Fibroblast of lung (primary cell): Measurements from ENCODE around the gene FOXO3B. TPM values are rescaled to one million over a fixed set of nuclear protein-coding genes. Genes with fewer than 3 reads are reported as not detected.
"Not testable (repeated sequence)": the region's sequence is repeated elsewhere in the genome, so short reads cannot be mapped to it uniquely, and the experiment has no call there.

ENCODE experiments used
- DNase-seq, 2 donors: peaks; one replicate each; pipeline versions ENCODE4 v3.0.0 to v3.0.0-alpha.2; 2010; ENCODE audit warnings: low read depth in 2 of 2
- H2AFZ ChIP-seq: 2 replicates; pipeline ENCODE4 v1.5.1; 2012; ENCODE audit warnings: low read length, control low read depth, inconsistent platforms
- H3K27ac ChIP-seq: 2 replicates; pipeline ENCODE4 v1.5.1; 2011; ENCODE audit warnings: low read length, control low read depth; ENCODE audit not compliant: insufficient read depth
- H3K27me3 ChIP-seq: 2 replicates; pipeline ENCODE4 v1.5.1; 2011; ENCODE audit warnings: mild to moderate bottlenecking, low read length; ENCODE audit not compliant: control insufficient read depth, insufficient read depth
- H3K36me3 ChIP-seq: 2 replicates; pipeline ENCODE4 v1.5.1; 2011; ENCODE audit warnings: low read length; ENCODE audit not compliant: control insufficient read depth, insufficient read depth
- H3K4me1 ChIP-seq: 2 replicates; pipeline ENCODE4 v1.5.1; 2011; ENCODE audit warnings: low read length; ENCODE audit not compliant: control insufficient read depth, insufficient read depth; ENCODE audit errors: extremely low read depth
- H3K4me2 ChIP-seq: 2 replicates; pipeline ENCODE4 v1.5.1; 2011; ENCODE audit warnings: low read length, control low read depth; ENCODE audit not compliant: insufficient read depth; ENCODE audit errors: extremely low read depth
- H3K4me3 ChIP-seq, 4 experiments: fragments of 200-600 bp in 1 of 4; sonication (generic) in 1 of 4; replicated peaks in 1 of 4; 2 replicates each; pipeline ENCODE4 v1.5.1; 2011 to 2016; ENCODE audit warnings: low read length in 4 of 4, low read depth in 3 of 4, mild to moderate bottlenecking in 3 of 4, control low read depth in 2 of 4, inconsistent platforms in 1 of 4, mixed read lengths in 1 of 4; ENCODE audit not compliant: insufficient read depth in 1 of 4; ENCODE audit errors: control extremely low read depth in 1 of 4
- H3K79me2 ChIP-seq: 2 replicates; pipeline ENCODE4 v1.5.1; 2012; ENCODE audit warnings: mild to moderate bottlenecking, low read length, inconsistent platforms; ENCODE audit not compliant: control insufficient read depth, insufficient read depth
- H3K9ac ChIP-seq: 2 replicates; pipeline ENCODE4 v1.5.1; 2011; ENCODE audit warnings: mild to moderate bottlenecking, low read length, control low read depth; ENCODE audit not compliant: insufficient read depth
- H3K9me3 ChIP-seq: 2 replicates; pipeline ENCODE4 v1.5.1; 2012; ENCODE audit warnings: low read depth, low read length; ENCODE audit not compliant: control insufficient read depth, insufficient read depth
- H4K20me1 ChIP-seq: 2 replicates; pipeline ENCODE4 v1.5.1; 2011; ENCODE audit warnings: low read length; ENCODE audit not compliant: control insufficient read depth, insufficient read depth; ENCODE audit errors: extremely low read depth
- polyA plus RNA-seq, 2 donors: library from polyadenylated mRNA; depleted of rRNA in 1 of 2; stranded (reverse) in 1 of 2; unstranded in 1 of 2; fragments of >200 nt; gene quantifications; 2 replicates each; pipeline ENCODE4 v1.2.1, GENCODE V29; 2011 to 2012; ENCODE audit warnings: missing spikeins in 1 of 2
- total RNA-seq: library from RNA; depleted of rRNA; stranded (reverse); fragments of >200 nt; gene quantifications from 2 replicates; pipeline ENCODE4 v1.2.1, GENCODE V29; 2014

FOXO3B gene
- total and polyA plus RNA-seq, 2 donors (not counting 1 experiment from before 2014, with no cell fraction given): 2.6 to 4.3 TPM

- not testable (repeated sequence) for H3K36me3 ChIP-seq, H3K27me3 ChIP-seq, H3K4me3 ChIP-seq, H3K4me1 ChIP-seq, H3K4me2 ChIP-seq, H3K9me3 ChIP-seq, H2AFZ ChIP-seq, H4K20me1 ChIP-seq, H3K79me2 ChIP-seq, H3K9ac ChIP-seq, H3K27ac ChIP-seq
- DNase-seq: peak in 1 of 2 donors; percentile 3
These were observed 20.0 kb downstream of the FOXO3B start for GRCh38 chr17:18661924-18662624.

- not testable (repeated sequence) for H3K9me3 ChIP-seq, H2AFZ ChIP-seq, H3K4me3 ChIP-seq, H3K36me3 ChIP-seq, DNase-seq, H4K20me1 ChIP-seq, H3K27me3 ChIP-seq, H3K4me2 ChIP-seq, H3K9ac ChIP-seq, H3K79me2 ChIP-seq, H3K4me1 ChIP-seq, H3K27ac ChIP-seq
These were observed 32.0 kb downstream of the FOXO3B start for GRCh38 chr17:18650094-18650493.

GRCh38 chr17:18644291-18644690 lies 37.8 kb downstream of the FOXO3B start, which contains the start of gene TBC1D28:
Gene TBC1D28 (minus strand): TSS chr17:18644391. CDS start chr17:18641352, 3,039 bp downstream.
- not testable (repeated sequence) for H3K4me3 ChIP-seq, H3K9ac ChIP-seq, H4K20me1 ChIP-seq, H3K9me3 ChIP-seq, H3K36me3 ChIP-seq, H3K4me1 ChIP-seq, H3K4me2 ChIP-seq, H2AFZ ChIP-seq, H3K27me3 ChIP-seq, H3K27ac ChIP-seq, DNase-seq, H3K79me2 ChIP-seq

- H2AFZ ChIP-seq, DNase-seq, H3K4me1 ChIP-seq, H3K27me3 ChIP-seq, H4K20me1 ChIP-seq, H3K36me3 ChIP-seq, H3K9ac ChIP-seq, H3K4me2 ChIP-seq, H3K79me2 ChIP-seq, H3K4me3 ChIP-seq, H3K27ac ChIP-seq, H3K9me3 ChIP-seq: not testable (repeated sequence)
These were observed 39.0 kb downstream of the FOXO3B start for GRCh38 chr17:18643124-18643523.

GRCh38 chr17:18638357-18638756 lies 43.8 kb downstream of the FOXO3B start:
- H3K9ac ChIP-seq, H3K4me2 ChIP-seq, DNase-seq: not testable (repeated sequence)

GRCh38 chr17:18636237-18636636 lies 45.9 kb downstream of the FOXO3B start:
- not testable (repeated sequence) for H3K9me3 ChIP-seq, H3K4me1 ChIP-seq, H3K79me2 ChIP-seq, H3K4me3 ChIP-seq, H3K27me3 ChIP-seq, H3K4me2 ChIP-seq, H3K27ac ChIP-seq, H3K36me3 ChIP-seq, H4K20me1 ChIP-seq, H2AFZ ChIP-seq, DNase-seq, H3K9ac ChIP-seq

More at GRCh38 chr17:18638357-18638756, 43.8 kb downstream of the FOXO3B start:
- not testable (repeated sequence) for H3K4me1 ChIP-seq, H4K20me1 ChIP-seq, H3K79me2 ChIP-seq, H3K27me3 ChIP-seq, H3K36me3 ChIP-seq, H2AFZ ChIP-seq, H3K9me3 ChIP-seq, H3K4me3 ChIP-seq, H3K27ac ChIP-seq

- not testable (repeated sequence) for DNase-seq, H3K79me2 ChIP-seq, H3K4me2 ChIP-seq, H3K27me3 ChIP-seq, H3K9me3 ChIP-seq, H4K20me1 ChIP-seq, H3K9ac ChIP-seq, H3K27ac ChIP-seq, H3K4me3 ChIP-seq, H2AFZ ChIP-seq, H3K36me3 ChIP-seq, H3K4me1 ChIP-seq
These were observed 46.3 kb downstream of the FOXO3B start for GRCh38 chr17:18635773-18636172.
